Right atrium auricular region (tissue), 2 donors: ENCODE measurements around the gene ST3GAL2. TPM values are rescaled to one million over a fixed set of nuclear protein-coding genes. Genes with fewer than 3 reads are reported as not detected.

Experiments
- DNase-seq: peaks from one replicate; pipeline ENCODE4 v3.0.0-alpha.2; 2019; ENCODE audit warnings: low spot score
- H3K27ac ChIP-seq, 2 donors: fragments of 200-600 bp; sonication (generic); 1 replicate in 1 of 2; 2 replicates in 1 of 2; pipeline ENCODE4 v1.5.1; 2016 to 2019
- H3K27me3 ChIP-seq, 2 donors: fragments of 200-600 bp; sonication (generic); one replicate each; pipeline versions ENCODE4 v1.5.1 to v1.6.0; 2017 to 2019
- H3K36me3 ChIP-seq: fragments of 200-600 bp; sonication (generic); one replicate; pipeline ENCODE4 v1.5.1; 2016
- H3K4me1 ChIP-seq, 2 donors: fragments of 200-600 bp; sonication (generic); one replicate each; pipeline versions ENCODE4 v1.5.1 to v1.6.0; 2017 to 2019
- H3K4me3 ChIP-seq, 2 donors: fragments of 200-600 bp; sonication (generic); 1 replicate in 1 of 2; 2 replicates in 1 of 2; pipeline ENCODE4 v1.5.1; 2017 to 2019; ENCODE audit warnings: mild to moderate bottlenecking in 1 of 2, moderate library complexity in 1 of 2
- H3K9me3 ChIP-seq, 2 donors: fragments of 200-600 bp; sonication (generic); one replicate each; pipeline ENCODE4 v1.5.1; 2019
- CTCF ChIP-seq, 2 donors: fragments of 200-600 bp; sonication (generic); IDR thresholded peaks; one replicate each; pipeline ENCODE4 v1.5.1; 2019; ENCODE audit warnings: antibody characterized with exemption in 2 of 2
- total RNA-seq, 2 donors: library from RNA; depleted of rRNA; stranded (reverse); fragments of >200 nt; gene quantifications; one replicate each; pipeline ENCODE4 v1.1.0, GENCODE V29; 2016

Gene ST3GAL2
- total RNA-seq, 2 donors from 2014 or later: 13.5 to 16.9 TPM

GRCh38 chr16:70421473-70422311 lies 17.2 kb downstream of the ST3GAL2 start:
- no peak overlapping the region for H3K27ac ChIP-seq
- peaks cover 7% of the 10 kb centered on the region for H3K36me3 ChIP-seq
- DNase-seq: no peak
- H3K27me3 ChIP-seq: no peaks in the 10 kb centered on the region
- H3K4me1 ChIP-seq: peaks cover 0 to 67% of the 10 kb centered on the region in 2 donors
- no peaks in the 10 kb centered on the region for H3K9me3 ChIP-seq
- H3K4me3 ChIP-seq: no peak overlapping the region
- TF ChIP-seq CTCF (IDR thresholded peaks at IDR 0.05): no peak

DNA sequence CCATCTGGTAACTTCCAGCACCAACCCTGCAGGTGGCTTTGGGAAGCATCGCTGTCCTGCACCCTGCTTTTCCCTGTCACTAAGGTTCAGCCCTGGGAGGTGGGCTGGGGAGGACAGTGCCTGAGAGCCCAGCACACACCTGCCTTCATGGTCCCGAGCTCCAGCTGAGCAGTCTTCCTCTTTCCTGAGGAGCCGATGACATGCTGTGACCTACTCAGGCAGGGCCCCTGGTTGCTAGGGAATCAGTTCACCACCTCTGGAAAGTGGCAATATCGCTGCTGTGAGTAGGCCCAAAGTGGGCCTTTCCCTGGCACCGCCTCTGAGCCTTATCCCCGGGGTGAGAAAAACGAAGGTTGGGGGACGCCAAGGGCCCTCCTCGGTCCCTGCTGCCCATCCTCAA lies 17.9 kb downstream of the ST3GAL2 start:
- no peak for TF ChIP-seq CTCF (IDR thresholded peaks at IDR 0.05)

DNA sequence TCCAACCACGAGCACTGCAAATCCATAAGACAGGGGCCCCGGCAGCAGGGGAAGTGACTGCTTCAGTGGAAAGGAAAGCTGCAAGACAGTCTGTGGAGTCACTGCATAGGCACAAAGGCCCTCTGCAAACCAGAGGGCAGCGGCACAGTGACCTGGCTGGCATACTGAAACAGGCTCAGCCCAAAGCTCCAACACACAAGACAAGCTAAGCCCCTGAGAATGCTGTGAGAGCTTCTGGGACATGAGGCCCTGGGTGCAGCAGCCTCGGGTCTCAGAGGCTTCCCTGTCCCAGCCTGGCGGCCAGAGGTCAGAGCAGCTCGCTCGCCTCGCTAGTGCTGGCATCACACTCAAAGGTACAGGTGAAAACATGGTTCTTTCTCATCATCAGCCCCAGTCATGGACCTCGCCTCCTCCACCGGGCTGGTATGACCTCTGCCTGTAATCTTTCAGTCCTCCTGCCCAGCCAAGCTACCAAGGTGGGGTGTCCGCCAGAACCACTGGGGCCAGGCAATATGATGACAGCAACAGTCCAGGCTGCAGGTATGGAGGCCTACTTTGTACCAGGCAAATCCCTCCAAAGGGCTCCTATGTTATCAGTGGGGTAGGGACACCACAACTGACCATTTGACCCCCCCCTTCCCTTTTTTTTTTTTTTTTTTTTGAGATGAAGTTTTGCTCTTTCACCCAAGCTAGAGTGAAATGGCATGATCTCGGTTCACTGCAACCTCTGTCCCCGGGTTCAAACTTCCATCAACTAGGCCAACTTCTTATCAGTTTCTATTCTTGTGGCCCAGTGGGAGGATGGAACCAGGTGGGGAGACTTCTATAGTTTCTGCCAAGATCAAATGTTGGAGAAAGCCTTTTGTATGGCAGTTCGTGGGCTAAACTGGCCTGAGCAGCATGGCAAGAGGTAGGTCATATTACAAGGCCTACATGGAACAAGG lies 19.2 kb downstream of the ST3GAL2 start:
- Histone ChIP-seq H3K9me3 (no peaks in the 10 kb centered on the region), H3K36me3 (peaks cover 2% of the 10 kb centered on the region), H3K27me3 (no peaks in the 10 kb centered on the region), H3K4me3 (no peak overlapping the region), H3K4me1 (peaks cover 0 to 67% of the 10 kb centered on the region in 2 donors), H3K27ac (no peak overlapping the region)
- no peak for DNase-seq
- TF ChIP-seq CTCF (IDR thresholded peaks at IDR 0.05): no peak

More for the DNA sequence above, 17.9 kb downstream of the ST3GAL2 start:
- Histone ChIP-seq H3K4me1 (peaks cover 0 to 67% of the 10 kb centered on the region in 2 donors), H3K9me3 (no peaks in the 10 kb centered on the region), H3K27ac (no peak overlapping the region), H3K36me3 (peaks cover 7% of the 10 kb centered on the region), H3K4me3 (no peak overlapping the region), H3K27me3 (no peaks in the 10 kb centered on the region)
- DNase-seq: no peak

DNA sequence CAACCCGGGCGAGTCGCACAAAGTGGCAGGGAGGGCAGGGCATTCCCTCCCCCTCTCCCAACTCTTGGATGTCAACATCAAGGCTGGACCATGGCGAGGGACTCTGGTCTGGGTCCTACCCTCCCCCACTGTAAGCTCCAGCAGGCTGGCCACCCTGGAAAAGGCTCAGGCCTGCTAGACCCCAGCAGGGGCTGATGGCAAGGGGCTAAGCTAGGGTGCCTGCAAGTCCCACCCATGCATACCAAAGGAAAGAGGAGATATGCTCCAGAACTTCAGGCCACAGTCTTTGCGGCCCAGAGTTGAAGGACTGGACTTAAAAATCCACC lies 19.9 kb downstream of the ST3GAL2 start:
- H3K36me3 ChIP-seq: no peaks in the 10 kb centered on the region
- TF ChIP-seq CTCF (IDR thresholded peaks at IDR 0.05): no peak
- H3K27ac ChIP-seq: no peak overlapping the region
- no peaks in the 10 kb centered on the region for H3K9me3 ChIP-seq
- no peaks in the 10 kb centered on the region for H3K27me3 ChIP-seq
- H3K4me1 ChIP-seq: peaks cover 0 to 65% of the 10 kb centered on the region in 2 donors
- DNase-seq: no peak
- no peak overlapping the region for H3K4me3 ChIP-seq

- no peak for DNase-seq
- no peak overlapping the region for H3K27ac ChIP-seq
These were observed 20.5 kb downstream of the ST3GAL2 start for GRCh38 chr16:70418274-70418992.

More at GRCh38 chr16:70418274-70418992, 20.5 kb downstream of the ST3GAL2 start:
- Histone ChIP-seq H3K4me1 (peaks cover 0 to 60% of the 10 kb centered on the region in 2 donors), H3K4me3 (no peak overlapping the region), H3K36me3 (no peaks in the 10 kb centered on the region), H3K9me3 (no peaks in the 10 kb centered on the region), H3K27me3 (no peaks in the 10 kb centered on the region)
- no peak for TF ChIP-seq CTCF (IDR thresholded peaks at IDR 0.05)
